HG03558 (cell line): ENCODE results near the gene NRAP.

Experiments
- ATAC-seq: cut with Tn5 transposase; IDR thresholded peaks from one replicate; pipeline ENCODE4 v1.9.1; 2021; ENCODE audit warnings: moderate number of reproducible peaks; ENCODE audit not compliant: unreplicated experiment; ENCODE audit errors: extremely low read depth

NRAP gene

DNA sequence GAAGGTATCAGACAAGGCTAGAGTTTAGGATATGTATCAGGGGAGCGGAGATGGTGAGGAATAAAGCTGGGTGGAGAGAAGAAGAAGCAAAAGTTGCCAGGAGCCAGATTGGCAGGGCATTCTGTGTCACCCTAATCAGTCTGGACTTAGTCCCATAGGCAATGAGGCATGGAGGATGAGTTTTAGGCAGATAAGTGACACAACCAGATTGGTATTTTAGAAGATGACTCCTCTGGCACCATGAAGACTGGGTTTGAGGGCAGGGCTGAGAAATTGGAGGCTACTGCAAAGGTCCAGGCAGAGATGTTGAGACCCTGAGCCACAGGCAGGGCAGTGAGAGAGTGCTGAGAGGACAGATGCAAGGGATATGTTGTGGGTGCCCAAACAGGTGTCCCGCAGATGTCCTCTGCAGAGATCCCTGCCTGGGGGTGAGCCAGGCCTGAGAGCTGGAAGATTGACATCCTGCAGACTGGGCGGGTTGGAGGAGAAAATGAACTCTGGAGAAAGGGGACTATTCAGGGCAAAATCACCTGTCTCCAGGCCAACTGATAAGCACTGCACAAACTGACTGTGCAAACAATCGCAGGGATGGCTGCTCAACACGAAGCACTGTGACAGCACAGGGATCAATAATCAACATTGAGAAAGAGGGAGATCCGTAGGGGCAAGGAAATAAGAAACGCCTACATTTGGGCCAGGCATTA lies 122.8 kb downstream of the NRAP start:
- ATAC-seq = no peak

DNA sequence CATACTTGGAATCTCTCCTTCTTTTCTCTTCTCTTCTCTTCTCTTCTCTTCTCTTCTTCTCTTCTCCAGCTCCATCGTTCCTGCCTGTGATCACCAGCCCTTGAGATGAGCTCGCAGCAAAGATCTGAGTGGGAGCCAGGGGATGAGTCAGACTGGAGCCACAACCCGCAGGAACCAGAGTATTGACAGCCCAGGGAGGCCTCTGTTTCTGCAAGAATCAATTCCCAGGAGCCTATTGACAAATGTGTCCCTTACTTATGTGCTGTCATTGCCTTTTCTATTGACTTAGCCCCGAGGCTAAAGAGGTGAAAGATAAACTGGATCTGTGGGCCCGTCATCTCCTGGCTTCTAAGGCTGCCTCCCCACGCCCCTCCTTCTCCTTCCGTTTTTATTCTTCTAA lies 124.1 kb downstream of the NRAP start:
- ATAC-seq = no peak
